Activated T-cell treated with anti-CD3 and anti-CD28 coated beads, Interleukin-2, amount 50 U/mL, for 1 hour (primary cell): ENCODE results near the gene ONECUT3.
A peak's percentile ranks its signal among the peaks of the same experiment; 100 is the strongest.
"Not testable (repeated sequence)": the region's sequence is repeated elsewhere in the genome, so short reads cannot be mapped to it uniquely, and the experiment has no call there.

Experiments used
- DNase-seq: peaks from one replicate; pipeline ENCODE4 v3.0.0-alpha.2; 2020

ONECUT3 gene

GRCh38 chr19:1752757-1753728 lies at the start of gene ONECUT3:
TSS of gene ONECUT3 (plus strand) at chr19:1753506. CDS start at chr19:1753663, 157 bp downstream.
- DNase-seq: no peak

- DNase-seq: no peak
Observed at GRCh38 chr19:1704339-1704738, 49.0 kb upstream of the ONECUT3 start.

GRCh38 chr19:1705367-1705766 lies 47.9 kb upstream of the ONECUT3 start:
- DNase-seq: no peak

- not testable (repeated sequence) for DNase-seq
Observed at GRCh38 chr19:1706646-1707045, 46.7 kb upstream of the ONECUT3 start.

- no peak for DNase-seq
Observed at GRCh38 chr19:1707240-1707639, 46.1 kb upstream of the ONECUT3 start.

GRCh38 chr19:1713170-1713569 lies 40.1 kb upstream of the ONECUT3 start:
- DNase-seq: no peak

GRCh38 chr19:1715540-1715939 lies 37.8 kb upstream of the ONECUT3 start:
- DNase-seq: no peak

- DNase-seq: no peak
Observed at GRCh38 chr19:1717200-1717969, 35.9 kb upstream of the ONECUT3 start.

- no peak for DNase-seq
Observed at GRCh38 chr19:1717970-1718264, 35.4 kb upstream of the ONECUT3 start.

GRCh38 chr19:1718420-1719291 lies 34.6 kb upstream of the ONECUT3 start:
- DNase-seq: no peak

GRCh38 chr19:1719519-1719918 lies 33.8 kb upstream of the ONECUT3 start:
- DNase-seq: no peak

GRCh38 chr19:1720237-1720636 lies 33.1 kb upstream of the ONECUT3 start:
- DNase-seq: no peak

GRCh38 chr19:1725100-1726064 lies 27.9 kb upstream of the ONECUT3 start:
- peak; percentile 31 for DNase-seq

- DNase-seq: no peak
Observed at GRCh38 chr19:1728816-1729567, 24.3 kb upstream of the ONECUT3 start.

- no peak for DNase-seq
Observed at GRCh38 chr19:1729568-1729925, 23.8 kb upstream of the ONECUT3 start.

GRCh38 chr19:1730157-1730556 lies 23.1 kb upstream of the ONECUT3 start:
- DNase-seq: no peak

GRCh38 chr19:1734321-1734966 lies 18.9 kb upstream of the ONECUT3 start:
- DNase-seq: no peak

- no peak for DNase-seq
Observed at GRCh38 chr19:1736280-1736679, 17.0 kb upstream of the ONECUT3 start.

GRCh38 chr19:1736927-1737326 lies 16.4 kb upstream of the ONECUT3 start:
- DNase-seq: no peak

GRCh38 chr19:1739960-1740629 lies 13.2 kb upstream of the ONECUT3 start:
- DNase-seq: no peak
